Activated CD8-positive, alpha-beta memory T cell treated with anti-CD3 and anti-CD28 coated beads for 4 hours (primary cell): ENCODE results near the gene RGCC.
"Not testable (repeated sequence)": the region's sequence is repeated elsewhere in the genome, so short reads cannot be mapped to it uniquely, and the experiment has no call there.

Experiments
- DNase-seq, 2 donors: peaks; one replicate each; pipeline ENCODE4 v3.0.0-alpha.2; 2020; ENCODE audit warnings: low read depth in 2 of 2

The RGCC gene

GRCh38 chr13:41490371-41491015 lies 33.1 kb downstream of the RGCC start:
- no peak for DNase-seq

DNA sequence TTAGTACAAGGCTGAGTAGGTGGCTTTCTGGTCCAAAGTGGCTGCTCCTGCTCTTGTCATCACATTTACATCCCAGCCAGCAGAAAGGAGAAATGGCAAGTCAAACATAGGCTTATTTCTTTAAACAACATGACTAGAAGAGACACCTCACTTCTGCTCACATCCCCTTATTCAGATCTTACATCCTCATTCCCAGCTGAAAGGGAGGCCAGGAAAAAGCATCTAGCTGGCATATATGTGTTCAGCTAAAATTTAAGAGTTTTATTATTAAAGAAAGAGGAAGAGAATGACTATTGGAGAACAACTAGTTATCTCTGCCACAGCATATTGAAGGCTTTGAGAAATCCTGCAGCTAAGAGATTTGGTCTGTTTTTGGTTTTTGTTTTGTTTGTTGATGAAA lies 34.1 kb downstream of the RGCC start:
- no peak for DNase-seq

- no peak for DNase-seq
Measured at GRCh38 chr13:41492432-41493260, 35.3 kb downstream of the RGCC start.

- no peak for DNase-seq
Measured at GRCh38 chr13:41494202-41494601, 36.9 kb downstream of the RGCC start.

DNA sequence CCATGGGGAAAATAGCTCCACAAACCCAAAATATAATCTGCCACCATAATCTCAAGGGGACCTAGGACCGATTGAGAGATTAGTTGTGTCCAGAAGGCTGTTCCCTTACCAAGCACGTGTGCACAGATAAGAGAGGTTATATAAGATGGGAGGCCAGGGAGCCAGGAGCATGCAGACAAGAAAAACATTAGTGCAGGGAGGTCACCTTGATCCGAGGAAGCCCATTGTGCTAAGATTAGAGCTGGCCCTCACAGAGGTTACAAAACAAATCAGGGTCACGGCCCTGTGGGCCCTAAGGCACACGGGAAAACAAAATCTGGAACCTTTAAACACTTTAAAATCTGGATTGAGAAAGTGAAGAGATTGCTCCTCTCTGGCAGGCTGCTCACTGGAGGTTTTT lies 37.7 kb downstream of the RGCC start:
- no peak for DNase-seq

DNA sequence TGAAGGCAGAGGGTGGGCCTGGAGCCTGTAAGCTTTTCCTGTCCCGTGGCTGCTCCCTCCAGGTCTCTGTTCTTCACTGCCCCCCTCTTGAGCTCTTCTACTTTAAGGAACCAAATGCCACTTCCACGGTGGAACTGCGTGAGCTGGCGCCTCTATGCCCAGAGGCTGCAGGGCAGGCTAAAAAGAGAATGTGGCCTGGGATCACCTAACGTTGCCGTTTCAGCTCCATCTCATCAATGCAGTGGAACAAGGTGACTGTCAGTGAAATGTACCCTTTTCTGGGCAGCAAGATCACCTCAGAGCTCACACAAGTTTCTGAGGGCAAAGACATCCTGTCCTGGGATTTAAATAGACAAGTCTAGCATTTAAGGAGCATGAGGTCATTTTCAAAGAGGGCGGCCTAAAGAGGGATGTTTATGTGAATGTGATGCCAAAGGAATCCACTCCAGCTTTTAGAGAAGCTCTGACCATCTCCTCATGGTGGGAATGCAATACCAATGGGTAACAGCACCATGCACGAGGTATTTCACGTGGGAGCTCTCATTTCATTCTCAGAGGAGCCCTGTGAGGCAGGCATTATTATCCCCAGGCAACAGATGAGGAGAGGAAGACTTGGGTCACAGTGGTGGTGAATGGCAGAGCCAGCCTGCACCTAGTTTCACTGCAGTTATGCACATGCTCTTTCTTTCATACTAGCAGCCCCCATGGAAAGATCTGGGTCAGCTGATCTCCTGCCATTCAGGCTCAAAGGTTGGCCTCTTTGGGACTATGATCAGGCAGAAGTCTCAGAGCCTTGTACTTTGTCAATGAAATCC lies 39.3 kb downstream of the RGCC start:
- no peak for DNase-seq

- DNase-seq, result no peak
Measured at GRCh38 chr13:41497436-41497835, 40.1 kb downstream of the RGCC start.

- DNase-seq, result no peak
Measured at GRCh38 chr13:41499452-41499851, 42.1 kb downstream of the RGCC start.

DNA sequence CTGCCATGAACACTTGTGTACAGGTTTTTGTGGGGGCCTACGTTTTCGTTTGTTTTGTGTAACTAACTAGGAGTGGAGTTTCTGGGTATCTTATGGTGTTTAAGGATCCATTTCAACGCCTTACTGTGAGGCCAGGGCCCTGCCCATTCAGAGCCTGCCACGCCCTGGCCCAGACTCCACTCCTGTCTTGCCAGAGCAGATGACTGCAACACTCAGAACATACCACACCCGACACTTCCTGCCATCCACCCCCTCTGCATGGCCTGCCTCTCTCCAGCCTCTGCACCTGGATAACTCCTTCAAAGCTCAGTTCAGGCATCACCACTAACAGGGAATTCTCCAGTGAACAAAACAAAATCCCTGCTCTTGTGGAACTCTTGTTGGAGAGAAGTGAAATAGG lies 43.2 kb downstream of the RGCC start:
- no peak for DNase-seq

DNA sequence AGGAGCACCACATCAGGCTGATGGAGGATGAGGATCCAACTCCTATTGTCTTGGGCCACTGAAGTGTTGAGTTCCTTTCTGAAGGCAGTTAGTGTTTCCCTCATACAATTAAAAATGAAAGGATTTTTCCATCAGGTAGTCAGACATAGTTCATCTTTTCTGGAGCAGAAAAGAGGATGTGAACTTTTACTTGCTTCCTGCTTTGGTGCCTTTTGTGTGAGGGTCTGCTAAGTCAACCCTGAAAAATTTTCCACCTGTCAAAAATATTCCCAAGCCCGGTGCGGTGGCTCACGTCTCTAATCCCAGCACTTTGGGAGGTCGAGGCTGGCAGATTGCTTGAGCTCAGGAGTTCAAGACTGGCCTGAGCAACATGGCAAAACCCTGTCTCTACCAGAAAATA lies 43.9 kb downstream of the RGCC start:
- DNase-seq, result no peak

DNA sequence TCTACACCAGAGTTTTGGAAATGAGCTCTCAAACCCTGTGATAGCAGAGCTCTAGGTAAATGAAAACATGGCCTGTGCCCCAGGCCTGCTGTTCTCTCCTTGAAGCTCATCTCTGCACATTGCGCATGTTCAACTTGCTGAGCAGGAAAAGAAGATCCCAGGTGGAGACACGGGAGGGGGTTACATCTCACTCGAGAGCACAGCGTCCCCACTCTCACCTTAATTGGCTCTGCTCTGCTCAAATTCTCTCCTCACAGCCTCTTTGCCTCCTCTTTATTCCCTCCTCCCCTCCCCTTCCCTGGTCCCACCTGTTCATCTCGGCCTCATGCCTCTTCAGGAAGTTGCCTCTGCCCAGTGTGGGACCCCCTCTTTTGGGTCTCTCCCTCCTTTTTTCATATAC lies 44.7 kb downstream of the RGCC start:
- DNase-seq, result no peak

DNA sequence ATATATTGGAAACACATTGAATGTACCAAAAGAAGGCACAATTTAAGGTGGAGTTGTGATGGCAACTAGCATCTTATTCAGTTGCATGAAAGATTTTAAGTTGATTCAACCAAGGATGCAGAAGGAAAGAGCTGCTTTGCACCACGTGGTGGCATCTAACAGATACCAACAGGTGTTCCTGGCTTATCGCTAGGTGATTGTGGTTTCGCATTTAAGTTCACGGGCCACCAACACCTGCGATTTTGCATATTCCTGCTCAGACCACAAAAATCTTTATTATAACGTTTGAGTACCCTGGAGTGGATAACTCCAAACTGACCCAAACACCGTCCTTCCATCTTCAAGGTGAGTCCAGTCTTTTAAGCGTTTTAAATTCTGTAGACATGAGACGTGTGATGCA lies 45.3 kb downstream of the RGCC start:
- DNase-seq, result no peak

GRCh38 chr13:41503356-41503755 lies 46.0 kb downstream of the RGCC start:
- DNase-seq, result no peak

DNA sequence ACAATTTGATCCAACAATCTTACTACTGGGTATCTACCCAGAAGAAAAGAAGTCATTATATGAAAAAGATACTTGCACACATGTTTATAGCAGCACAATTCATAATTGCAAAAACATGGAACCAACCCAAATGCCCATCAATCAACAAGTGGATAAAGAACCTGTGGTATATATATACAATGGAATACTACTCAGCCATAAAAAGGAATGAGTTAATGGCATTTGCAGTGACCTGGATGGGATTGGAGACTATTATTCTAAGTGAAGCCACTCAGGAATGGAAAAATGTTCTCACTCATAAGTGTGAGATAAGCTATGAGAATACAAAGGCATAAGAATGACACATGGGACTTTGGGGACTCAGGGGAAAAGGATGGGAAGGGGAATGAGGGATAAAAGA lies 47.3 kb downstream of the RGCC start:
- not testable (repeated sequence) for DNase-seq

DNA sequence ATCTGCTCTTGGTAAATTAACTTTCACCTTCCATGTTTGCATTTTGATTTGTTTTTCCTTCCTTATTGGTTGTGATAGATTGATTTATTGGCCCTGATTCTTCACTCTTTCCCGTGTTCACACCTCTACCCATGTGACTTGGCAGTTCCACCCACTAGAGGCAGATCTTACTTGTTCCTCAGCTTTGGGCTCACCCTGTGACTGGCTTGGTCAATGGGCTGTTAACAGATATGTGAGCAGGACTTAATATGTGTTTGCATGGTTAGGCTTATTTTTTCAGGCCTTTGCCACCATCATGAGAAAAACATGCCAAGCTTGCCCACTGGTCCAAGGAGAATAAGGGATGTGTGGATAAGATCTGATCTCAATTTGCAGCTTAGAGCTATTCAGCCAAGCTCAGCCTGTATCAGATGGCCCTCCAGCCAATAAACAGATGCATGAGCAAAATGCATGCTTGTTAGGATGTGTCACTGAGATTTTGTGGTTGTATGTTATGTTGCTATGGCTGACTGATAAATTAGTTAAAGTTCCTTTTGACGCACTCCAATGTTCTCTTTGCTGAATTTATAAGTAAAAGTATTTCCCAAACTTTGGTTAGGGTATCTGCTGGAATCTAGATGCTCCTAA lies 48.0 kb downstream of the RGCC start:
- no peak for DNase-seq

GRCh38 chr13:41506312-41506711 lies 49.0 kb downstream of the RGCC start:
- DNase-seq, result no peak

DNA sequence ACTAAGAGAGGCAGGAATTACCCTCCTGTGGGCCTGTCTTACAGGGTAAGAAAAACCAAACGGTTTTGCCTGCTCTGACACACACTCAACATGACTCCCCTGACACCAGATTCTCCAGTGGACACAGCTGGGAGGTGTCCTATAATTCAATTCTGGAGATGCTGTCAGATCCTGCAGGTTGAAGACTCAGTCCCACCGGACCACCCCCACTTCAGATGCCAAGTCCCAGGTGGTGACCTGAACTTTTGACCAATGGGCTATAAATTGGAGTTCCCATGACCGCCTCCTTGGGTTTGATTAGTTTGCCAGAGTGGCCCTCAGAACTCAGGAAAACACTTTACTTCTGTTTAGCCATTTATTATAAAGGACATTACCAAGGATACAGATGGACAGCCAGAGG lies 52.6 kb downstream of the RGCC start:
- no peak for DNase-seq

- DNase-seq, result no peak
Measured at GRCh38 chr13:41511827-41512226, 54.5 kb downstream of the RGCC start.

GRCh38 chr13:41512441-41512840 lies 55.1 kb downstream of the RGCC start:
- DNase-seq, result no peak

GRCh38 chr13:41513600-41513999 lies 56.2 kb downstream of the RGCC start:
- DNase-seq, result no peak

- no peak for DNase-seq
Measured at GRCh38 chr13:41514853-41515395, 57.6 kb downstream of the RGCC start.
